RWPE2 (cell line): ENCODE data around the gene NEK6.

Source experiments
- ATAC-seq: fragments of 200-7000 bp; cut with Tn5 transposase; 3 replicates; pipeline ENCODE4 v1.9.1; 2021; ENCODE audit warnings: low read depth
- DNase-seq: peaks from one replicate; pipeline ENCODE4 v3.0.0-alpha.2; 2020; ENCODE audit warnings: low spot score
- H3K27ac ChIP-seq: fragments of 450-650 bp; 2 replicates; pipeline ENCODE4 v1.5.1; 2017; ENCODE audit warnings: mild to moderate bottlenecking; ENCODE audit not compliant: poor library complexity, severe bottlenecking
- H3K27me3 ChIP-seq: fragments of 250-450 bp; sonication (Bioruptor Pico); 2 replicates; pipeline ENCODE4 v1.5.1; 2021; ENCODE audit warnings: mild to moderate bottlenecking, moderate library complexity; ENCODE audit not compliant: insufficient read depth, poor library complexity, severe bottlenecking
- H3K36me3 ChIP-seq: fragments of 250-450 bp; sonication (Bioruptor Pico); 2 replicates; pipeline ENCODE4 v1.5.1; 2020; ENCODE audit warnings: low read depth, mild to moderate bottlenecking, moderate library complexity
- H3K4me1 ChIP-seq: fragments of 250-450 bp; sonication (Bioruptor Pico); 2 replicates; pipeline ENCODE4 v1.5.1; 2021; ENCODE audit warnings: mild to moderate bottlenecking, moderate library complexity; ENCODE audit not compliant: insufficient read depth, poor library complexity, severe bottlenecking
- H3K4me3 ChIP-seq: fragments of 250-450 bp; sonication (Bioruptor Pico); 2 replicates; pipeline ENCODE4 v1.5.1; 2021; ENCODE audit warnings: mild to moderate bottlenecking, moderate library complexity; ENCODE audit not compliant: severe bottlenecking
- H3K9me3 ChIP-seq: fragments of 250-450 bp; sonication (Bioruptor Pico); 2 replicates; pipeline ENCODE4 v1.5.1; 2021; ENCODE audit warnings: mild to moderate bottlenecking, moderate library complexity; ENCODE audit not compliant: severe bottlenecking
- TF ChIP-seq, protein P1 (sequence below): fragments of 450-650 bp; IDR thresholded peaks from one replicate; pipeline ENCODE4 v1.5.1; 2017; ENCODE audit warnings: mild to moderate bottlenecking, moderate library complexity; ENCODE audit not compliant: poor library complexity, severe bottlenecking

NEK6 gene

DNA sequence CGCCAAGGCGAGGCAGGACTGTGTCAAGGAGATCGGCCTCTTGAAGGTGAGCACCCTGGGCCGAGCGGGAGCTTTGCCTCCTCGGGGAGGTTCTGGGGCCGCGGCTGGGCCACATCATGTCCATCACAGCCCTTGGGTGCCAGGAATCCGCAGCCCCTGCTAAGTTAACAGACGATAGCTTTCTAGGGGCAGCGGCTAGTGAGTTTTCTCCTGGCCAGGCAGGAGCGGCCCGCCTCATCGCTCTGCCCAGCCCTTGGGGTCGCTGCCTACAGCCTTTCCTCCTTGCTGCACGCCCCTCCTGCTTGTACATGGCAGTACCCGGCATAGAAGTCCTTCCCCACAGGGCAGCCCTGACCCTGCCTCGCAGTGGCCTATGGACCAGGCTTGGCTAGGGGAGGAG lies 56.2 kb downstream of the NEK6 start:
- TF ChIP-seq, protein P1, sequence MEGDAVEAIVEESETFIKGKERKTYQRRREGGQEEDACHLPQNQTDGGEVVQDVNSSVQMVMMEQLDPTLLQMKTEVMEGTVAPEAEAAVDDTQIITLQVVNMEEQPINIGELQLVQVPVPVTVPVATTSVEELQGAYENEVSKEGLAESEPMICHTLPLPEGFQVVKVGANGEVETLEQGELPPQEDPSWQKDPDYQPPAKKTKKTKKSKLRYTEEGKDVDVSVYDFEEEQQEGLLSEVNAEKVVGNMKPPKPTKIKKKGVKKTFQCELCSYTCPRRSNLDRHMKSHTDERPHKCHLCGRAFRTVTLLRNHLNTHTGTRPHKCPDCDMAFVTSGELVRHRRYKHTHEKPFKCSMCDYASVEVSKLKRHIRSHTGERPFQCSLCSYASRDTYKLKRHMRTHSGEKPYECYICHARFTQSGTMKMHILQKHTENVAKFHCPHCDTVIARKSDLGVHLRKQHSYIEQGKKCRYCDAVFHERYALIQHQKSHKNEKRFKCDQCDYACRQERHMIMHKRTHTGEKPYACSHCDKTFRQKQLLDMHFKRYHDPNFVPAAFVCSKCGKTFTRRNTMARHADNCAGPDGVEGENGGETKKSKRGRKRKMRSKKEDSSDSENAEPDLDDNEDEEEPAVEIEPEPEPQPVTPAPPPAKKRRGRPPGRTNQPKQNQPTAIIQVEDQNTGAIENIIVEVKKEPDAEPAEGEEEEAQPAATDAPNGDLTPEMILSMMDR = no peak
- no peaks in the 10 kb centered on the region for H3K27me3 ChIP-seq
- no peak for ATAC-seq

DNA sequence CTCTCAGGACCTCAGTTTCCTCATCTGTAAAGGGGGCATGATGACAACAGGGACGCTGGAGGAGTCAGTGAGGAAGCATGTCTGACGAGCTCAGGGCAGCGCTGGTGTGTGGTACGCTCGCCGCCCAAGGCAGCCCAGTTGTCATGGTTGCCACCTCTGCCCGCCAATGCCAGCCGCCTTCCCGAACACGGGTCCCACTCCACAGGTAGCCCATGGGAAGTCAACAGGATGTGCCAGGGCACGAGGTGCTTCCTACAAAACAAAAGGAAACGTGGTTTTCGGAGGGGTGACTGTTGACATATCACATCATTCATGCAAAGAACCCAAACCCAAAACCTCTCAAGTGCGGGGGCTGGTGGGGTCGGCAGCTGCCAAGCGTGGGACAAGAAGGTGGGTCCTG lies 58.1 kb downstream of the NEK6 start:
- TF ChIP-seq, protein P1 = no peak
- Histone ChIP-seq H3K4me1 (no peaks in the 10 kb centered on the region), H3K36me3 (peaks cover 74% of the 10 kb centered on the region), H3K9me3 (no peaks in the 10 kb centered on the region), H3K27ac (no peak overlapping the region), H3K4me3 (no peak overlapping the region), H3K27me3 (no peaks in the 10 kb centered on the region)
- ATAC-seq (no peak), DNase-seq (no peak)

More for the DNA sequence above, 56.2 kb downstream of the NEK6 start:
- Histone ChIP-seq H3K27ac (no peak overlapping the region), H3K4me3 (no peak overlapping the region), H3K4me1 (peaks cover 10% of the 10 kb centered on the region), H3K9me3 (no peaks in the 10 kb centered on the region), H3K36me3 (peaks cover 75% of the 10 kb centered on the region)
- DNase-seq = no peak

DNA sequence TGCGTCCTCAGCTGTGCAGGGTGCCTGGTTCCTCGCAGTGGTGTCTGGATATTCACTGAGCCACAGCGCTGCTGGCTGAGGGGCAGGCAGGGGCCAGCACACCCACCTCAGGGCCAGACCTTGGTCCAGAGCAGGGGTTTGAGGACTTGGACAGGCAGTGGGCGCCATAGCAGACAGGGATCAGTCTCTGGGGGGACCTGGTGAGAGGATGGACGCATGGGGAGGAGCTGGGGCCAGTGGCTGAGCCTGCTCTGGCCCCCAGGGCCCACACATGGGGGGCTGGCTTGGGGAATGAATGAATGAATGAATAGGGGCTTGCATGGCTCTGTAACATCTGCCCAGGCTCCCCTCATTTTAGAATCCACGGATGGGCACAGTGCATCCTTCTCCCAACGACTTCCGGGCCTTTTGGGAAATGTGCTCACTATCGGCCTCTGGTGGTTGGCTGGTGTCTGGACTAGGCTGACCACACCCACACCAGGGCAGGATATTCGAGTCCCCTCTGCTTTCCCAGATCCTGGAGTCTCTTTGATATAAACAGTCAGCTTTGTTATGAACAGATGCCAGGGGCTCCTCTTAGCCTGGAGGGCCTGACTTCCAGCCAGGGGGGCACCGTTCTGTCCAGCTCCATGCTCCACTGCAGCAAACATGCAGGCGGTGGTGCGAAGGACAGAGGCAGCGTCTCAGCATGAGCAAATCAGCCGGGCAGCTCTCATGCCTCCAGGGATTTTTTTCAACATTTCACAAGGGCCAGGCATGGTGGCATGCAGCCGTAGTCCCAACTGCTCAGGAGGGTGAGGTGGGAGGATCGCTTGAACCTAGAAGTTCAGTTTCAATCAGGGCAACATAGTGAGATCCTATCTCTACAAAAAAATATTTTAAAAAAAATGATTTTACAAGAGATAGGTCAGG lies 62.6 kb downstream of the NEK6 start:
- DNase-seq = no peak
- no peak overlapping the region for H3K4me3 ChIP-seq
- H3K36me3 ChIP-seq = peaks cover 66% of the 10 kb centered on the region
- H3K27me3 ChIP-seq = no peaks in the 10 kb centered on the region
- no peaks in the 10 kb centered on the region for H3K9me3 ChIP-seq
- H3K27ac ChIP-seq = no peak overlapping the region
- H3K4me1 ChIP-seq = no peaks in the 10 kb centered on the region
- TF ChIP-seq, protein P1 = peak; percentile 92
- peak; percentile 91 for ATAC-seq

DNA sequence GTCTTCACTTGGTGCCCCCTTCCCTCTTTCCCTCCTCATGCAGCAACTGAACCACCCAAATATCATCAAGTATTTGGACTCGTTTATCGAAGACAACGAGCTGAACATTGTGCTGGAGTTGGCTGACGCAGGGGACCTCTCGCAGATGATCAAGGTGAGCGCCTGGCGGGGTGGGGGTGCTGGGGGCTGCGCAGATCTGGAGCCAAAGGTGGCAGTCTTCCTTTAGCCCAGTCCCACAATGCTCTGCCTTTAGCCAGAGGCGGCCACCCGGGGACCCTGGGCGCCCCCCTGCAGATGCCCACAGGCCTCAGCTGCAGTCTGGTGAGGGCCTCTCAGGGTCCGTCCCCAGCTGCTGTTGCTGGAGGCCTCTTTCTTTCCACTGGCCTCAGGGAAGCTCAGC lies 63.7 kb downstream of the NEK6 start:
- no peak overlapping the region for H3K4me3 ChIP-seq
- H3K36me3 ChIP-seq = peaks cover 64% of the 10 kb centered on the region
- H3K4me1 ChIP-seq = no peaks in the 10 kb centered on the region
- DNase-seq (no peak), ATAC-seq (no peak)
- no peaks in the 10 kb centered on the region for H3K9me3 ChIP-seq
- no peak overlapping the region for H3K27ac ChIP-seq
- TF ChIP-seq, protein P1 = no peak
- H3K27me3 ChIP-seq = no peaks in the 10 kb centered on the region

DNA sequence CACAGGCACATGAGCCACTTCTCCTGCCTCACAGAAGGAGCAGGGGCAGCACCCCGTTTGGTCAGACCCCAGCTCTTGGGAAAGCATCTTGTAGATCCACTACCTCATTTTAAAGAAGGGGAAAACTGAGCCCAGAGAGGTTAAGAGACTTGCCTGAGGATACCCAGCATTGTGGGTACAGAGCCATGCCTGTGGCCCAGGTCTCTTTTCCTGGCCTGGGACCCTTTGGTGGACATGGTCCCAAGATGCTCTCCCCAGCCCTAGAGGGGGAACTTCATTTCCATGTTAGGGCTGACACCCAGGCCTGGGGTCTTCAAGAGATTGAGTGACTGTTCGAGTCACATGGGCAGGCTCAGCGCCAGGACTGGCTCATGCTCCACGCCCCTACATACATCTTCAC lies 64.2 kb downstream of the NEK6 start:
- H3K4me3 ChIP-seq = no peak overlapping the region
- peaks cover 67% of the 10 kb centered on the region for H3K36me3 ChIP-seq
- H3K27me3 ChIP-seq = no peaks in the 10 kb centered on the region
- no peak overlapping the region for H3K27ac ChIP-seq
- DNase-seq (no peak), ATAC-seq (no peak)
- H3K9me3 ChIP-seq = no peaks in the 10 kb centered on the region
- H3K4me1 ChIP-seq = no peaks in the 10 kb centered on the region
- TF ChIP-seq, protein P1 = no peak
